Keratinocyte (primary cell): Measurements from ENCODE around the gene CRTC3. TPM values are rescaled to one million over a fixed set of nuclear protein-coding genes. Genes with fewer than 3 reads are reported as not detected.

Experiments used
- DNase-seq: peaks from one replicate; pipeline ENCODE4 v3.0.0-alpha.2; 2011; ENCODE audit warnings: low read depth, missing footprints, low spot score
- FAIRE-seq: peaks from 2 replicates; lab custom pipeline; 2011; peaks lifted over from hg19 to GRCh38; lab: Jason Lieb, UNC
- H2AFZ ChIP-seq: 2 replicates; pipeline ENCODE4 v1.6.0; 2012; ENCODE audit warnings: low read length, control low read depth, inconsistent platforms; ENCODE audit not compliant: control insufficient read depth
- H3K27ac ChIP-seq: 2 replicates; pipeline ENCODE4 v1.5.1; 2011; ENCODE audit warnings: low read length; ENCODE audit not compliant: control insufficient read depth, insufficient read depth
- H3K27me3 ChIP-seq: 3 replicates; pipeline ENCODE4 v1.6.0; 2011; ENCODE audit warnings: low read length; ENCODE audit not compliant: control insufficient read depth, insufficient read depth; ENCODE audit errors: extremely low read depth
- H3K36me3 ChIP-seq, 2 experiments: 2 replicates in 1 of 2; 3 replicates in 1 of 2; pipeline ENCODE4 v1.5.1; 2011; ENCODE audit warnings: low read length in 2 of 2, mild to moderate bottlenecking in 1 of 2; ENCODE audit not compliant: control insufficient read depth in 2 of 2, insufficient read depth in 2 of 2; ENCODE audit errors: extremely low read depth in 1 of 2
- H3K4me1 ChIP-seq: 3 replicates; pipeline ENCODE4 v1.5.1; 2011; ENCODE audit warnings: low read length; ENCODE audit not compliant: control insufficient read depth, insufficient read depth; ENCODE audit errors: extremely low read depth
- H3K4me2 ChIP-seq: 3 replicates; pipeline ENCODE4 v1.6.0; 2011; ENCODE audit warnings: low read depth, low read length; ENCODE audit not compliant: control insufficient read depth, insufficient read depth; ENCODE audit errors: extremely low read depth
- H3K4me3 ChIP-seq, 3 experiments: fragments of 200-600 bp in 1 of 3; sonication (generic) in 1 of 3; 2 replicates in 2 of 3; 3 replicates in 1 of 3; pipeline ENCODE4 v1.5.1; 2011 to 2016; ENCODE audit warnings: low read length in 3 of 3, mild to moderate bottlenecking in 3 of 3, control low read depth in 2 of 3, inconsistent platforms in 1 of 3, low read depth in 1 of 3, mixed read lengths in 1 of 3, mixed run types in 1 of 3, moderate library complexity in 1 of 3; ENCODE audit not compliant: control insufficient read depth in 2 of 3, insufficient read depth in 2 of 3; ENCODE audit errors: extremely low read depth in 1 of 3
- H3K79me2 ChIP-seq: 2 replicates; pipeline ENCODE4 v1.6.0; 2012; ENCODE audit warnings: low read length; ENCODE audit not compliant: control insufficient read depth, insufficient read depth
- H3K9ac ChIP-seq: 3 replicates; pipeline ENCODE4 v1.6.0; 2011; ENCODE audit warnings: low read length; ENCODE audit not compliant: control insufficient read depth, insufficient read depth; ENCODE audit errors: extremely low read depth
- H3K9me1 ChIP-seq: 3 replicates; pipeline ENCODE4 v1.6.0; 2011; ENCODE audit warnings: low read length; ENCODE audit not compliant: control insufficient read depth, insufficient read depth; ENCODE audit errors: extremely low read depth
- H3K9me3 ChIP-seq: 2 replicates; pipeline ENCODE4 v1.5.1; 2012; ENCODE audit warnings: low read depth, low read length; ENCODE audit not compliant: control insufficient read depth
- H4K20me1 ChIP-seq: 3 replicates; pipeline ENCODE4 v1.6.0; 2011; ENCODE audit warnings: low read length; ENCODE audit not compliant: control insufficient read depth, insufficient read depth; ENCODE audit errors: extremely low read depth
- CTCF ChIP-seq, 3 experiments: IDR thresholded peaks in 1 of 3; conservative IDR thresholded peaks in 1 of 3; optimal IDR thresholded peaks in 1 of 3; 2 replicates in 2 of 3; 3 replicates in 1 of 3; pipeline versions ENCODE3 to v1.5.1; 2011; ENCODE audit warnings: low read length in 3 of 3, mild to moderate bottlenecking in 3 of 3, moderate library complexity in 2 of 3, control low read depth in 1 of 3, inconsistent platforms in 1 of 3; ENCODE audit not compliant: insufficient read depth in 2 of 3; ENCODE audit errors: extremely low read depth in 1 of 3
- EZH2 ChIP-seq: IDR thresholded peaks from one replicate; pipeline ENCODE4 v1.6.1; 2012; ENCODE audit warnings: inconsistent platforms, mild to moderate bottlenecking, low read length, moderate library complexity
- dilution Hi-C: fragments of 300-500 bp; cut with MboI; formaldehyde crosslinking; loops from one replicate; pipeline ENCODE4 v1.7.0; 2020; ENCODE audit warnings: low sequenced_read_pairs; ENCODE audit not compliant: extremely low pct_ligation_motif_present
- polyA plus RNA-seq, 5 experiments: library from polyadenylated mRNA; depleted of rRNA in 3 of 5; stranded (reverse) in 3 of 5; stranded (forward) in 1 of 5; unstranded in 1 of 5; fragments of >200 nt; gene quantifications; 1 replicate in 1 of 5; 2 replicates in 3 of 5; 3 replicates in 1 of 5; pipeline versions ENCODE4 v1.2.1 to v1.2.3, GENCODE V29; 2011 to 2012; ENCODE audit warnings: missing spikeins in 2 of 5, low read depth in 1 of 5, low replicate concordance in 1 of 5

Gene CRTC3
- polyA plus RNA-seq, 1 donor (not counting 4 experiments of a cell fraction or from before 2014, with no cell fraction given) = 11.9 TPM

- dilution Hi-C loops = no loop called here
These were observed 144.8 kb downstream of the CRTC3 start for GRCh38 chr15:90674476-90674875.

GRCh38 chr15:90675464-90675863, 145.7 kb downstream of the CRTC3 start:
- H3K36me3 ChIP-seq = no peaks in the 10 kb centered on the region
- FAIRE-seq (no peak), DNase-seq (no peak)
- no peak overlapping the region for H3K9ac ChIP-seq
- H3K4me2 ChIP-seq = no peak overlapping the region
- TF ChIP-seq CTCF (optimal IDR thresholded peaks at IDR 0.05 in 1 of 3, IDR thresholded peaks at IDR 0.05 in 1 of 3, conservative IDR thresholded peaks at IDR 0.05 in 1 of 3; ENCODE audit: extremely low read depth in 1 of 3, insufficient read depth in 2 of 3, low read length in 3 of 3) = no peak
- no peak for TF ChIP-seq EZH2
- peaks cover 6% of the 10 kb centered on the region for H3K4me1 ChIP-seq
- H4K20me1 ChIP-seq = no peaks in the 10 kb centered on the region
- no peak overlapping the region for H3K4me3 ChIP-seq
- no peak overlapping the region for H3K27ac ChIP-seq
- H3K27me3 ChIP-seq = peaks cover 3% of the 10 kb centered on the region
- H3K9me1 ChIP-seq = no peaks in the 10 kb centered on the region
- dilution Hi-C loops = no loop called here
- no peaks in the 10 kb centered on the region for H3K9me3 ChIP-seq
- H2AFZ ChIP-seq = no peak overlapping the region
- no peaks in the 10 kb centered on the region for H3K79me2 ChIP-seq

More at GRCh38 chr15:90674476-90674875, 144.8 kb downstream of the CRTC3 start:
- H3K27me3 ChIP-seq = peaks cover 3% of the 10 kb centered on the region
- H2AFZ ChIP-seq = no peak overlapping the region
- no peaks in the 10 kb centered on the region for H3K79me2 ChIP-seq
- DNase-seq (no peak), FAIRE-seq (no peak)
- H3K4me1 ChIP-seq = no peaks in the 10 kb centered on the region
- H3K27ac ChIP-seq = no peak overlapping the region
- H3K36me3 ChIP-seq = no peaks in the 10 kb centered on the region
- no peak overlapping the region for H3K4me2 ChIP-seq
- no peaks in the 10 kb centered on the region for H3K9me3 ChIP-seq
- TF ChIP-seq EZH2 (no peak), CTCF (optimal IDR thresholded peaks at IDR 0.05 in 1 of 3, IDR thresholded peaks at IDR 0.05 in 1 of 3, conservative IDR thresholded peaks at IDR 0.05 in 1 of 3; ENCODE audit: extremely low read depth in 1 of 3, insufficient read depth in 2 of 3, low read length in 3 of 3) (no peak)
- no peak overlapping the region for H3K9ac ChIP-seq
- no peak overlapping the region for H3K4me3 ChIP-seq
- H3K9me1 ChIP-seq = no peaks in the 10 kb centered on the region
- no peaks in the 10 kb centered on the region for H4K20me1 ChIP-seq
